Activated naive CD4-positive, alpha-beta T cell treated with anti-CD3 and anti-CD28 coated beads, Interleukin-2, amount 10 ng/mL, durations not matched to agents 5 hours and 36 hours (primary cell): Measurements from ENCODE around the gene SPINDOC. TPM values are rescaled to one million over a fixed set of nuclear protein-coding genes. Genes with fewer than 3 reads are reported as not detected.

Experiments
- total RNA-seq, 2 experiments: library from RNA; stranded (reverse); gene quantifications; one replicate each; pipeline ENCODE4 v1.2.3, GENCODE V29; 2021

The SPINDOC gene, protein sequence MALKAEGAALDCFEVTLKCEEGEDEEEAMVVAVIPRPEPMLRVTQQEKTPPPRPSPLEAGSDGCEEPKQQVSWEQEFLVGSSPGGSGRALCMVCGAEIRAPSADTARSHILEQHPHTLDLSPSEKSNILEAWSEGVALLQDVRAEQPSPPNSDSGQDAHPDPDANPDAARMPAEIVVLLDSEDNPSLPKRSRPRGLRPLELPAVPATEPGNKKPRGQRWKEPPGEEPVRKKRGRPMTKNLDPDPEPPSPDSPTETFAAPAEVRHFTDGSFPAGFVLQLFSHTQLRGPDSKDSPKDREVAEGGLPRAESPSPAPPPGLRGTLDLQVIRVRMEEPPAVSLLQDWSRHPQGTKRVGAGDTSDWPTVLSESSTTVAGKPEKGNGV
- 10 to 100 TPM; 28.7 to 31.4 TPM for total RNA-seq

DNA sequence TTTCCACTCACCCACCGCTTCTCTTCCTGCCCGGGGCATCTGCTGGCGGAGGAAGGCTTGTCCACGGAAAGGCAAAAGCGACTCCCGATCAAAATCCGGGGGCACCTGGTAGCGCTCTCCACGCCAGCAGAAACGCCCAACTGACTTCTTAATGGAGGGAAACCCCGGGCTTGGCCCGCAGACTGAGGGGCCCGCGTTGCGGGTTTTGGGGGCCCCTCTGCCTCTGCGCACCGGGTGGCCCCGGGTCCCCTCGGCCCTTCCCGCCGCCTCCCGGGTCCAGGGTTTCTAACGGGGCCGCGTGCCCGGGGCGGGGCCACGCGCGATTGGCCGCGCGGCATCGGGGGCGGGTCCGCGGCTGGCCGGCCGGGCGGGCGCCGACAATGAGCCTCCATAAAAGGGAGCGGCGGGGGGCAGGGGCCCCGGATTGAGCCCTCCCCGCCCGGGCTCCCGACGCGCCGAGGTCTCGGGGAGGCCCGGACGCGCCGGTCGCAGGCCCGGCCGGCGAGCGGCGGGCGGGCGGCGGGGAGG, at the start of gene SPINDOC:
TSS of gene SPINDOC (plus strand) at position 422 of the 528 bp plus-strand sequence. CDS start 231 bp downstream, outside the sequence.

DNA sequence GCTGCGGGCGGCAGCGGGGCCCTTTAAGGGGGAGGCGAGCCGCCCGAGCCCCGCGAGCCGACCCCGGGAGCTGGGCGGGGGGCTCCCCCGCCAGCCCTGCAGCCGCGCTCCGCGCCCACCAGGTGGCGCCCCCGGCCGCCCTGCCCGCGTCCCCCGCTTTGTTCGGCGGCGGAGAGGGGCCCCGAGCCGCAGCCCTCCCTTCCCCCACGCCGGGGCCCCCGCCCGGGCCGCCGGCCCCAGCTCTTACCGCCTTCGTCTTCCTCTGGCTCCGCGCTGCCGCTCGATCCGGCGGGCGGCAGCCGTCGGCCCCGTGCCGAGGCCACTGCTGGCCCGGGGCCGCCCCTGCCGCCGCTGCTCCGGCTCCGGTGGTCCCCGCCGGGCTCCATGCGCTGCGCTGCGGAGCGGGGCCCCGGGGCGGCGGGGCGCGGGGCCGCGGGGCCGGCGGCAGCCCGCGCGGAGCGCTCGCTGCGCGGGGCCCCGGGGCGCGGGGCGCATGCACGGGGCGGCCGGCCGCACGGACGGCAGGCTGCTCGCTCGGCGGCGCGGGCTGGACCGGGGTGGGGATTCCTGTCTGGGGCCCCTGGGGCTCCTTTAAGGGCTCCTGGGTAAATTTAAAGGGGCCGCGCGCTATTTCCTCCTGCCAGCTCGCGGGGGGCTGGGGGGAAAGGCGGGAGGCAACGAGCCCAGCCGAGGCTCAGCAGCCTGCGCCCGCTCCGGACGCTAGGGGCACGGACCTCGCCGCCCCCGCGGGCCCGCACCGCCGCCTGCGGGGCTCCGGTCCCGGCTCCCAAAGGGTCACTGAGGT, 44.8 kb upstream of the SPINDOC start, which contains the start of gene ZFTA:
TSS of gene ZFTA (minus strand) at position 539 of the 805 bp plus-strand sequence. CDS start at position 386, 153 bp downstream.

DNA sequence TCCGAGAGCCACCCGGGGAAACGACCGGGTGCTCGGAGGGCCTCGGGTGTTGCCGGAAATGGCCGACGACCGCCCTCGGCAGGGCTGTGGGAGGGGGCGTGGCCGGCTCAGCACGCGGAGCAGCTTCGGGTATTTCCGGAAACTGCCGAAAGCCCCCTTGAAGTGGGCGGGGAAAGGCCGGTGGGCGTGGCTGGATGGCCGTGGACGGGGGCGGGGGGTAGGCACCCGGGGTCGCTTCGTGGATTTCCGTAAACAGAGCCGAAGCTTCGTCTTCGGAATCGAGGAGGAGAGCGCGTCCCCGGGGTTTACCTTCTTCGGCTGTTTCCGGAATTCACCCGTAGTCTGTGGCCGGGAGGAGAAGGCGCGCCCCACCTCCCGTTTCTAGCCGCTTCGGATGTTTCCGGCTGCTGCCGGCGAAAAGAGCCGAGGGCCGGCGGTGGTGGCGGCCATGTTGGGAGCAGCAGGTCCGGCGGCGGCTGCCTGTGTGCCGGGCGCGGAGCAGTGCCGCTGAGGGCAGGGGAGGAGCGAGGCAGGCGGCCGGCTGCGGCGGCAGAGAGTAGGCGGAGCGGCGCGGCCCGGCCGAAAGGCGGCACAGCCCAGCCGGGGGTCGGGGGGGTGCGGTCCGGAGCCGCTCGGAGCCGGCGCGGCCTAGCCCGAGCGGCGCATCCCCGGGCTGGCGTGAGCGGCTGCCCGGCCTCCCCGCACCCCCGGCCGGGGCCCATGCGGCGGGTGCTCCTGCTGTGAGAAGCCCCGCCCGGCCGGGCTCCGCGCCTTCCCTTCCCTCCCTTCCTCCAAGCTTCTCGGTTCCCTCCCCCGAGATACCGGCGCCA, 25.6 kb downstream of the SPINDOC start, which contains the start of gene MARK2:
TSS of gene MARK2 (plus strand) at position 433 of the 830 bp plus-strand sequence. CDS start at position 830, 397 bp downstream.

Other genes with a start within 250 kb of the SPINDOC start
- gene PLAAT3, start 199.0 kb upstream of the SPINDOC start, total RNA-seq, result 1 to 10 TPM; 2.7 to 3.0 TPM
- 10 to 100 TPM; 38.2 to 39.0 TPM for gene ATL3, start 142.1 kb upstream of the SPINDOC start, total RNA-seq
- gene RTN3, start 132.0 kb upstream of the SPINDOC start, total RNA-seq, result 10 to 100 TPM; 59.6 to 67.7 TPM
- gene ZFTA, start 44.7 kb upstream of the SPINDOC start, total RNA-seq, result 1 to 10 TPM; 1.7 to 2.0 TPM
- 10 to 100 TPM; 62.5 to 65.1 TPM for gene MARK2, start 25.7 kb downstream of the SPINDOC start, total RNA-seq
- gene RCOR2, start 103.7 kb downstream of the SPINDOC start, total RNA-seq, result under 1 TPM; 0.30 to 0.46 TPM
- 10 to 100 TPM; 34.8 to 37.4 TPM for gene NAA40, start 125.5 kb downstream of the SPINDOC start, total RNA-seq
- gene COX8A, start 161.2 kb downstream of the SPINDOC start, total RNA-seq, result 100 to 1,000 TPM; 327 to 397 TPM
- 10 to 100 TPM; 80.0 to 80.1 TPM for gene OTUB1, start 173.0 kb downstream of the SPINDOC start, total RNA-seq
- gene FLRT1, start 222.5 kb downstream of the SPINDOC start, total RNA-seq, result not detected